ENCODE data around the gene ZMYND19. TPM values are rescaled to one million over a fixed set of nuclear protein-coding genes. Genes with fewer than 3 reads are reported as not detected.
A peak's percentile ranks its signal among the peaks of the same experiment; 100 is the strongest.
"Not testable (repeated sequence)": the region's sequence is repeated elsewhere in the genome, so short reads cannot be mapped to it uniquely, and the experiment has no call there.

ZMYND19 gene
- total and polyA plus RNA-seq, 8 donors = 9.4 to 40.6 (median 25.6) TPM

DNA sequence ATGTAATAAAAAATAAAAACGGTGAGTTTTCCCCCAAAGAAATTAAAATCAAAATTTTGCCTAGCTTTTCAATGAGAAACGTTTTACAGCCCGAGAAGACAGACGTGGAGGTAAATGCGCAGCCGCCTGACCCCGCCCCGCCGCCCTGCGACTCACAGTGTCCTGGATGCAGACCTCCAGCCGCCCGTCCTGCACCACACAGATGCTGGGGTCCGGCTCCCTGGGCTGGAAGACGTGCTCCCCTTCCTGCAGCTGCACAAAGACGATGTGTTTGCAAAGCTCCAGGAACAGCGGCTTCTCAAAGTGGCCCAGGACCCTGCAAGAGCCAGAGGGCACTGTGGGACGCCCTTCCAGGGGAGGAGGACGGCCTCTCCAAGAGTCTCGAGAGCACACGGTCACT lies 47.8 kb downstream of the ZMYND19 start:
- no peaks in the 10 kb centered on the region for H3K9me3 ChIP-seq
- WGBS, 5 donors = 88 to 92% (median 92%) methylated on average over 20 of the region's 20 CpGs
- H3K4me3 ChIP-seq = no peak overlapping the region
- TF ChIP-seq CTCF (IDR thresholded peaks at IDR 0.05) = no peak
- TF ChIP-seq POLR2AphosphoS5 (IDR thresholded peaks at IDR 0.05) = no peak
- TF ChIP-seq EP300 (IDR thresholded peaks at IDR 0.05) = no peak
- no peak for TF ChIP-seq POLR2A (IDR thresholded peaks at IDR 0.05)
- no peak for DNase-seq
- peaks cover 8 to 71% (median 63%) of the 10 kb centered on the region in 4 donors for H3K36me3 ChIP-seq
- H3K27me3 ChIP-seq = no peaks in the 10 kb centered on the region
- intact Hi-C loops (cut with DNase I; ENCODE audit: low total_unique reads) = no loop called here
- H3K4me1 ChIP-seq = peaks cover 2 to 5% (median 3%) of the 10 kb centered on the region in 4 donors
- no peak overlapping the region for H3K27ac ChIP-seq

DNA sequence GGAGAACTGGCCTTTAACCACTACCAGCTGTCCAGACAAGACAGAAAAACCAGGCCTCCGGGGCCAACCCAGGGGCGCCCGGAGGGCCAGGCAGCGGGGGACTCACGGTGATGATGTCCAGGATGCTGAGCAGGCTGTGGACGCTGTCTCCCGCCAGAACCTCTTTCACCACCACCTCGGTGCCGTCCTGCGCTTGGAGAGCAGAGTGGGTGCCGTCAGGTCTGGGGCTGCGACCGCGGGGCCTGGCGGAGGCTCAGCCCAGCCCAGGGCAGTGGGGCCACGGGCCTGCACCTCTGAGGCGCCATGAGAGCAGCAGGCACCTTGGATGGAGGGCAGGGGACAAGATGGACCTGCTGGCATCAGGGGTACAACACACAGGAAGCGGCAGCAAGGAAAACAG lies 49.8 kb downstream of the ZMYND19 start:
- intact Hi-C loops (cut with DNase I; ENCODE audit: low total_unique reads) = no loop called here
- Histone ChIP-seq H3K9me3 (no peaks in the 10 kb centered on the region), H3K27ac (no peak overlapping the region), H3K4me1 (peaks cover 0 to 2% (median under 1%) of the 10 kb centered on the region in 4 donors), H3K27me3 (no peaks in the 10 kb centered on the region), H3K4me3 (no peak overlapping the region), H3K36me3 (peaks cover 8 to 70% (median 64%) of the 10 kb centered on the region in 4 donors)
- no peak for DNase-seq
- WGBS, 5 donors = 87 to 96% (median 94%) methylated on average over 11 to 18 of the region's 18 CpGs
- no peak for TF ChIP-seq POLR2A (IDR thresholded peaks at IDR 0.05)
- no peak for TF ChIP-seq CTCF (IDR thresholded peaks at IDR 0.05)
- TF ChIP-seq EP300 (IDR thresholded peaks at IDR 0.05) = no peak
- TF ChIP-seq POLR2AphosphoS5 (IDR thresholded peaks at IDR 0.05) = no peak

GRCh38 chr9:137538058-137538457 lies 52.3 kb downstream of the ZMYND19 start:
- Histone ChIP-seq H3K36me3 (peaks cover 6 to 65% (median 58%) of the 10 kb centered on the region in 4 donors), H3K4me1 (peaks cover 11 to 14% (median 12%) of the 10 kb centered on the region in 4 donors), H3K27ac (no peak overlapping the region), H3K27me3 (no peaks in the 10 kb centered on the region), H3K9me3 (no peaks in the 10 kb centered on the region), H3K4me3 (no peak overlapping the region)
- no peak for DNase-seq
- TF ChIP-seq EP300 (IDR thresholded peaks at IDR 0.05) (no peak), POLR2A (IDR thresholded peaks at IDR 0.05) (no peak), CTCF (IDR thresholded peaks at IDR 0.05) (no peak), POLR2AphosphoS5 (IDR thresholded peaks at IDR 0.05) (no peak)
- WGBS, 5 donors = 94 to 100% (median 96%) methylated on average over 1 to 16 of the region's 16 CpGs
- intact Hi-C loops (cut with DNase I; ENCODE audit: low total_unique reads) = no loop called here

DNA sequence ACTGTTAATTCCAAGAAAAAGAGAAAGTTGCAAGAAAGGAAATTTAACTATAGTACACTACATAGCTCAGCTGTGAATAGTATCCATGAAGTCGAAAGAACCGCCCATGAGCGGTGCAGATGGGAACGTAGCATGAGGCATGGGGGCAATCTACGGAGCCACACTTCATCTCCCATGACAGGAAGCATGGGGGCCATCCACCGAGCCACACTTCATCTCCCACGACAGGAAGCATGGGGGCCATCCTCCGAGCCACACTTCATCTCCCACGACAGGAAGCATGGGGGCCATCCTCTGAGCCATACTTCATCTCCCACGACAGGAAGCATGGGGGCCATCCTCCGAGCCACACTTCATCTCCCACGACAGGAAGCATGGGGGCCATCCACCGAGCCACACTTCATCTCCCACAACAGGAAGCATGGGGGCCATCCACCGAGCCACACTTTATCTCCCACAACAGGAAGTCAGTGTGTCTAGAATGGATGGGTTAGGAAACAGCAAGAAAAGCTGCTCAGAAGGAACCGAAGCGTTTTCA lies 53.6 kb downstream of the ZMYND19 start:
- DNase-seq; H3K27ac ChIP-seq; H3K9me3 ChIP-seq; intact Hi-C loops (cut with DNase I; ENCODE audit: low total_unique reads); H3K27me3 ChIP-seq; H3K4me3 ChIP-seq: not testable (repeated sequence)
- 65 to 86% (median 78%) methylated on average over 16 of the region's 16 CpGs for WGBS, 5 donors
- peaks cover 11 to 14% (median 12%) of the 10 kb centered on the region in 4 donors for H3K4me1 ChIP-seq
- H3K36me3 ChIP-seq = peaks cover 0 to 51% (median 44%) of the 10 kb centered on the region in 4 donors

DNA sequence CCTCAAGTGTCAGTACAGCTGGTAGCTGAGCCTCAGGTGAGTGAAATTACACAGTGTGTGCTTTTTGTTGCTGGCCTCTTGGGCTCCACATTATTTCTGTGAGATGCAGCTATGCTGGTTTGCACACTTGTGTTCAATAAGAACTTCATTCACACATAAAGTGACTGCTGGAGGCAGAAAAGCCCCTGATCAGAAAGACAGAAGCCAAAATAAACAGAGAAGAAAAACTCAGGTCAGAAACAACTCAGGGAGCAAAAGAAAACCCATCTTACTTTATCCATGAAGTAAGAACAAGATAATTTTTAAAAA lies 55.2 kb downstream of the ZMYND19 start:
- Histone ChIP-seq H3K4me3 (no peak overlapping the region), H3K4me1 (peaks cover 11 to 23% (median 12%) of the 10 kb centered on the region in 4 donors), H3K36me3 (peaks cover 0 to 35% (median 28%) of the 10 kb centered on the region in 4 donors), H3K27me3 (no peaks in the 10 kb centered on the region), H3K9me3 (no peaks in the 10 kb centered on the region), H3K27ac (peak overlapping the region in 2 of 5 donors; percentile 0 to 47)
- no peak for DNase-seq
- intact Hi-C loops (cut with DNase I; ENCODE audit: low total_unique reads) = no loop called here
- TF ChIP-seq POLR2A (IDR thresholded peaks at IDR 0.05) = no peak
- no peak for TF ChIP-seq CTCF (IDR thresholded peaks at IDR 0.05)
- TF ChIP-seq POLR2AphosphoS5 (IDR thresholded peaks at IDR 0.05) = no peak
- TF ChIP-seq EP300 (IDR thresholded peaks at IDR 0.05) = no peak

Data from stomach (tissue), 9 donors.